GM23248 (cell line): ENCODE results near the gene RER1.

ENCODE experiments used
- EZH2 ChIP-seq: fragments of 200-600 bp; sonication (generic); IDR thresholded peaks from 2 replicates; pipeline ENCODE4 v1.6.1; 2018; ENCODE audit warnings: antibody characterized with exemption, mild to moderate bottlenecking; ENCODE audit not compliant: insufficient read depth, poor library complexity, severe bottlenecking
- EZH2phosphoT487 ChIP-seq: fragments of 200-600 bp; sonication (generic); IDR thresholded peaks from 2 replicates; pipeline ENCODE4 v1.6.1; 2018; ENCODE audit warnings: antibody characterized with exemption, moderate library complexity, mild to moderate bottlenecking, low read depth; ENCODE audit not compliant: insufficient read depth

- TF ChIP-seq EZH2 (no peak), EZH2phosphoT487 (no peak)
Observed at GRCh38 chr1:2350501-2350900, 41.1 kb upstream of the RER1 start.
